ENCODE results near the gene SNAPC4.

Gene SNAPC4

DNA sequence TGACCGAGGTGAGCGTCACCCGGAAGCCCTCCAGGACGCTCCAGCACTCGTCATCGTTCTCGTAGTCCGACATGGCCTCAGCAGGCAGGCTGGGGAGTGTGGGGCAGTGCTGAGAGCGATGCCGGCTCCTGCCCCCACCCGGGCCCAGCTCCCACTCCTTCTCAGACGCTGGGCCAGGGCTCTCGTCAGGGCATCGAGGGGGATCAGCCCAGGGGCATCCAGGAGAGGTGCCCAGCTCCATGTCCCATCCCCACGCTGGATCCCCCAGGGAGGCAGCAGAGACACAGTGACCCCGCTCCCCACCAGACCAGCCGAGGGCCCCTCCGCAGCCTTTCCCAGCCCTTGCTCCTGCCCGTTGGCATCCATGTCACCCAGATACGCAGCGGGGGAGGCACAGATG lies 28.0 kb downstream of the SNAPC4 start:
- TF ChIP-seq CTCF (IDR thresholded peaks at IDR 0.05; ENCODE audit: low read depth, low read length): no peak
- no peak for DNase-seq (ENCODE audit: extremely low read depth, low read depth)

DNA sequence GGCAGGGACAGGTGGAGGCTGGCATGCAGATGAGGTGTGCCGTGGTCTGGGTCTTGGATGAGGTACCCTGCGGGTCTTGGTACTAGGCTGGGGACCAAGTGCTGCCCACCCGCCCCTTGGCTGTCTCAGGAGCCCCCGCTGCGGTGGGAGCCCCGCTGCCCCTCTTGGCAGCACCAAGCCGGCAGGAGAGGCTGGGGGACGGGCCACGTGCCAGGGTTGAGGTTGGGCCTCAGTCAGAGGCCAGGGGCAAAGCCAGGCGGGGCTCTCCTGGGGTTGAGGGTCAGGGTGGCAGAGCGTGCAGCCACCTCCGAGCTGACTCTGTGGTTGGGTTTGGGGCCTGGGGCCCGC lies 28.5 kb downstream of the SNAPC4 start:
- DNase-seq (ENCODE audit: extremely low read depth, low read depth): no peak
- no peak for TF ChIP-seq CTCF (IDR thresholded peaks at IDR 0.05; ENCODE audit: low read depth, low read length)

- TF ChIP-seq CTCF (IDR thresholded peaks at IDR 0.05; ENCODE audit: low read depth, low read length): no peak
- no peak for DNase-seq (ENCODE audit: extremely low read depth, low read depth)
These were observed 29.1 kb downstream of the SNAPC4 start for GRCh38 chr9:136370687-136371532.

DNA sequence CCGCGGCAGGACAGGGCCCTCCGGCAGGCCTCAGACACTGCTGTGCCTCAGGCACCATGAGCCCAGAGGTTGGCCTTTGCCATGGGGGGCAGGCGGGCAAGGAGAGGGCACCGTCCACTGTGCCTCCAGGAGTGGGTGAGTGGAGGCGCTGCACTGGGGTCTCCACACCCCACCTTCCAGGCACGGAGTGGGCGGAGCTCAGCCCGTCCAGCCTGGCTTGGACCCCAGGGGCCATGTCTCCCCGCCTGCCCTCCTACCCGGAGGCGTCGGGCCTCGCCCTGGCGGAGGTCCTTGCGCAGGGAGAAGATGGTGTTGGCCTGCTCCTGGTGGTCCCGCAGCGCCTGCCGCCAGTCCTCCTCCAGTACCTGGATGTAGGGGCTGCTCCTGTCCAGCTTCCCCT lies 29.9 kb downstream of the SNAPC4 start:
- TF ChIP-seq CTCF (IDR thresholded peaks at IDR 0.05; ENCODE audit: low read depth, low read length): no peak
- DNase-seq (ENCODE audit: extremely low read depth, low read depth): no peak

DNA sequence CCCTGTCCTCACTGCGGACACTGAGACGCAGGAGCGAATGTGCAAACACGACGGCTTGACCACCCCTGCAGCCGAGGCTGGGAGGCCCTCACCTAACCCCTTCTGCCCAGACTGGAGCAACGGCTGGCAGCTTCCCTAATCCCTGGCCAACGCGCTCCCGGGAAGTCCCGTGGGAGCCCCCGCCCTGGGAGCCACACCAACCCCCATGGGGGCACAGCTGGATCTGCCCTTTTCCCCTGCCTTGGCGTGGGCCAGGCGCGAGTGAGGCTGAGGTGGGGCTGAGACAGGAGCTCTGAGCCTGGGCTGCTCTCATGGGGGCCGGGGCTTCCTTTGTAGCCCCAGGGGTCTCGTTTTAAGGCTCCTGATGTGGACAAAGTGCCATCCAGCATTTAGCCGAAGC lies 31.8 kb downstream of the SNAPC4 start:
- TF ChIP-seq CTCF (IDR thresholded peaks at IDR 0.05; ENCODE audit: low read depth, low read length): no peak
- DNase-seq (ENCODE audit: extremely low read depth, low read depth): no peak

- no peak for DNase-seq (ENCODE audit: extremely low read depth, low read depth)
- TF ChIP-seq CTCF (IDR thresholded peaks at IDR 0.05; ENCODE audit: low read depth, low read length): no peak
These were observed 32.4 kb downstream of the SNAPC4 start for GRCh38 chr9:136367296-136368145.

- no peak for DNase-seq (ENCODE audit: extremely low read depth, low read depth)
- no peak for TF ChIP-seq CTCF (IDR thresholded peaks at IDR 0.05; ENCODE audit: low read depth, low read length)
These were observed 33.1 kb downstream of the SNAPC4 start for GRCh38 chr9:136366826-136367225.

All from AG09319 (cell line).